Ascending aorta (tissue), 2 donors: ENCODE data around the gene APP. TPM values are rescaled to one million over a fixed set of nuclear protein-coding genes. Genes with fewer than 3 reads are reported as not detected.

Source experiments
- DNase-seq, 2 donors: peaks; one replicate each; pipeline ENCODE4 v3.0.0-alpha.2; 2019; ENCODE audit warnings: low spot score in 2 of 2
- H3K27ac ChIP-seq, 2 donors: fragments of 200-600 bp; sonication (generic); one replicate each; pipeline ENCODE4 v1.5.1; 2016 to 2017; ENCODE audit warnings: mild to moderate bottlenecking in 1 of 2
- H3K27me3 ChIP-seq: fragments of 200-600 bp; sonication (generic); one replicate; pipeline ENCODE4 v1.5.1; 2017
- H3K36me3 ChIP-seq, 2 donors: fragments of 200-600 bp; sonication (generic); one replicate each; pipeline ENCODE4 v1.5.1; 2016
- H3K4me1 ChIP-seq, 2 donors: fragments of 200-600 bp; sonication (generic); one replicate each; pipeline ENCODE4 v1.5.1; 2016 to 2017; ENCODE audit warnings: mild to moderate bottlenecking in 1 of 2
- H3K4me3 ChIP-seq, 2 donors: fragments of 200-600 bp; sonication (generic); one replicate each; pipeline ENCODE4 v1.5.1; 2016 to 2017; ENCODE audit warnings: mild to moderate bottlenecking in 1 of 2
- H3K9me3 ChIP-seq, 2 donors: fragments of 200-600 bp; sonication (generic); one replicate each; pipeline ENCODE4 v1.5.1; 2016
- intact Hi-C: fragments of 100-400 bp; cut with DNase I; formaldehyde crosslinking; loops from one replicate; pipeline ENCODE4 v1.15.1; 2023
- total RNA-seq: library from RNA; depleted of rRNA; stranded (reverse); fragments of >200 nt; gene quantifications from one replicate; pipeline ENCODE4 v1.1.0, GENCODE V29; 2016
- TF ChIP-seq, protein P1 (sequence below), 3 experiments: fragments of 200-600 bp in 2 of 3; fragments of 450-650 bp in 1 of 3; sonication (generic) in 2 of 3; IDR thresholded peaks; one replicate each; pipeline ENCODE4 v1.5.1; 2016 to 2019; ENCODE audit warnings: antibody characterized with exemption in 3 of 3, mild to moderate bottlenecking in 1 of 3, moderate library complexity in 1 of 3

The APP gene
- total RNA-seq, 1 donor from 2014 or later, result 350 TPM

DNA sequence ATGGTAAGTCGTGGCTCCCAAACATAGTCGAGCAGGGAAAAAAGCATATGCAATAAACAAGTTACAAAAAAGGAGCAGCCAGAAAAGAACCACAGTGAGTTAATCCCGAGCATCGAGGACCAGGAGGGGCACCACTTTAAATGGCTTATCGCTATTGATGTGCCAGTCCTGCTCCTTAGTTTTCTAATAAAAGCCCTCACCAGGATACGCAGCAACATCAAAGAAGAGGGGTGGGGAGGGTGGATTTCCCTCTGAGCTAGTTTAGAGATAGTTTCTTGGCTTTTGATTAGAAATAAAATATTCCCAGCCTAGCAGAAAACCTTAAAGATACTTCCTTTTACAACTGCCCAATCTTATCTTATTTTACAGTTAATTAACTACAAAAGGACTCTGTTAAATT lies 265.4 kb downstream of the APP start:
- intact Hi-C loops, result no loop called here

DNA sequence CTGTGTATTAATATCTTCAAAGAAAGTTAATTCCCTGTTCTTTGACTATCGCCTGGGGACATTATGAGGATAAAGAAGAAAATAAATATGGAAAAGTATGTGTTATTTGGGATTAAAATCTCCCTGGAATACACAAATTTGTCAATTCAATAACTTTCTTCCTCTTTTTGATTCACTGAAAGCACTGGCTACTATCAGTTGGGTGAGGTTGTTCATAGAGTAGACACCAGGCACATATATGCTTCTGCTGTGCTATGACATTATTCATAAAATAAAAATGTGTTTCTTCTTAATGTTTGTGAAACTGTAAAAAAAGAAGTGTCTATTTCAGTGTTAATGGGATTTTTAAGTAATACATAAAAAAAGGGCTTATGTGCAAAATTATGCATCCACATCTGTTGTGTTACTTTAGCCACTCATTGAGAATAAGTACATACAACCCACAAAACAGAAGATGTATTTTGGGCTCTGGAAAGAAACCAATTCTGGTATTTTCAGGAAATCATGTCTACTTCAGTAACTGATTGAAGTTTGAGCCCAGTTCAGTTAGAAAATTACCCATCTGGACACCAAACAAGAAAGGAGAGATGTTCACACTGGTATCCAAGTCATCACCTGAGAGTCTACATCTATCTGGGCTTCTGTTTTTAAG lies 266.4 kb downstream of the APP start:
- no peak overlapping the region for H3K4me3 ChIP-seq
- peak overlapping the region in 1 of 2 donors; percentile 14 for H3K27ac ChIP-seq
- peaks cover 0 to 8% of the 10 kb centered on the region in 2 donors for H3K4me1 ChIP-seq
- H3K9me3 ChIP-seq, result no peaks in the 10 kb centered on the region
- TF ChIP-seq, protein P1, sequence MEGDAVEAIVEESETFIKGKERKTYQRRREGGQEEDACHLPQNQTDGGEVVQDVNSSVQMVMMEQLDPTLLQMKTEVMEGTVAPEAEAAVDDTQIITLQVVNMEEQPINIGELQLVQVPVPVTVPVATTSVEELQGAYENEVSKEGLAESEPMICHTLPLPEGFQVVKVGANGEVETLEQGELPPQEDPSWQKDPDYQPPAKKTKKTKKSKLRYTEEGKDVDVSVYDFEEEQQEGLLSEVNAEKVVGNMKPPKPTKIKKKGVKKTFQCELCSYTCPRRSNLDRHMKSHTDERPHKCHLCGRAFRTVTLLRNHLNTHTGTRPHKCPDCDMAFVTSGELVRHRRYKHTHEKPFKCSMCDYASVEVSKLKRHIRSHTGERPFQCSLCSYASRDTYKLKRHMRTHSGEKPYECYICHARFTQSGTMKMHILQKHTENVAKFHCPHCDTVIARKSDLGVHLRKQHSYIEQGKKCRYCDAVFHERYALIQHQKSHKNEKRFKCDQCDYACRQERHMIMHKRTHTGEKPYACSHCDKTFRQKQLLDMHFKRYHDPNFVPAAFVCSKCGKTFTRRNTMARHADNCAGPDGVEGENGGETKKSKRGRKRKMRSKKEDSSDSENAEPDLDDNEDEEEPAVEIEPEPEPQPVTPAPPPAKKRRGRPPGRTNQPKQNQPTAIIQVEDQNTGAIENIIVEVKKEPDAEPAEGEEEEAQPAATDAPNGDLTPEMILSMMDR (IDR thresholded peaks at IDR 0.05), result no peak
- H3K27me3 ChIP-seq, result no peaks in the 10 kb centered on the region
- H3K36me3 ChIP-seq, result no peaks in the 10 kb centered on the region
- intact Hi-C loops, result no loop called here
- no peak for DNase-seq

More for the DNA sequence above, 265.4 kb downstream of the APP start:
- no peaks in the 10 kb centered on the region for H3K9me3 ChIP-seq
- peaks cover 0 to 8% of the 10 kb centered on the region in 2 donors for H3K4me1 ChIP-seq
- no peaks in the 10 kb centered on the region for H3K36me3 ChIP-seq
- TF ChIP-seq, protein P1 (IDR thresholded peaks at IDR 0.05), result no peak
- H3K27me3 ChIP-seq, result no peaks in the 10 kb centered on the region
- H3K4me3 ChIP-seq, result no peak overlapping the region
- no peak for DNase-seq
- H3K27ac ChIP-seq, result no peak overlapping the region

DNA sequence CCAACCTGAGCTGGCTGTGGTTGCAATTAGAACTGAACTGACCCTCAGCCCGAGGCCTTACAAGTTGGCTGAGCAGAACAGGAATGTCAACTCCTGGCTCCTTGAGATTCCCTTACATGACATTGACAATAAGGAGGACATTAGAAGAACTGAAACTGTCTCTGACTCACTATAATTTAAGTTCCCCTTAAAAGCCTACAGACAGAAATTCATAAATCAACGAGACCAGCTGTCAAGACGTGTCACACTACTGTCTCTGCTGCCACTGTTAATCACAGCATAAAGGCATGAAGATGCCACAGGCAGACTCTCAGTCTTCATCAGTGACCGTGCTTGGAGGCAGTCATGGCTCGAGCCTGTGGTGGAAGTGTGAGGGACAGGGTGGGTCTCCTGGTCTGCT lies 267.0 kb downstream of the APP start:
- Histone ChIP-seq H3K4me3 (no peak overlapping the region), H3K27me3 (no peaks in the 10 kb centered on the region), H3K9me3 (no peaks in the 10 kb centered on the region), H3K4me1 (peaks cover 0 to 8% of the 10 kb centered on the region in 2 donors), H3K36me3 (no peaks in the 10 kb centered on the region), H3K27ac (peak overlapping the region in 1 of 2 donors; percentile 14)
- no peak for DNase-seq
- TF ChIP-seq, protein P1 (IDR thresholded peaks at IDR 0.05), result no peak
- intact Hi-C loops, result no loop called here

DNA sequence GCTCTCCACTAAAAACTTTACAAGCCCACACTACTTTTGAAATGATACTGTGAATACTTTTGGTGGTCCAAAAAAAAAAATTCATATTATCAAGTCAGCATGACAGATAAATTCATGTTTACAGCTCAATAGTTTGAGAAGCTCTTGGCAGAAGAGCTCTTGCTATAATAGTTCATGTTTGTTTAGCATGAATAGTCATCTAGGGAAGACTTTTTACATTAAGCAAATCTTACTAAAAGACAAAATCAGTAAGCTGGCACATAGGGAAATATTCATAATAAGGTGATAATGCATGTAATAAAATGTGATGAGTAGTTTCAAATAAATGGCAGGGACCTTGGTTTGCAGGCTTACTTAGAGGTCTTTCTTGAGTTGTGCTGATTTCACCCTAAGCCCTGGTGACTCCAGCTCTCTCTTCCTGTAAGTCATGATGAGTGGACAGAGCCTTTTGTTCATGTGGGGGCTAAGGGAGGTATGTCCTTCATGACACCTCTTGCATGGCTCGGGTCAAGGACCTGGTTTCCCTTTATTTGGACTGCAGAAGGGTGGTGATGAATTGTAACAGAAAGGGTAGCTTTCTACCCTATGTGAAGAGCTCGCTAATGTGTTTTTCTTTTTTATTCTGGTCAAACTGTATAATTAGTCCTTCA lies 269.1 kb downstream of the APP start:
- Histone ChIP-seq H3K36me3 (no peaks in the 10 kb centered on the region), H3K27ac (no peak overlapping the region), H3K4me1 (no peaks in the 10 kb centered on the region), H3K4me3 (no peak overlapping the region), H3K9me3 (no peaks in the 10 kb centered on the region), H3K27me3 (no peaks in the 10 kb centered on the region)
- TF ChIP-seq, protein P1 (IDR thresholded peaks at IDR 0.05), result no peak
- intact Hi-C loops, result no loop called here
- DNase-seq, result no peak

DNA sequence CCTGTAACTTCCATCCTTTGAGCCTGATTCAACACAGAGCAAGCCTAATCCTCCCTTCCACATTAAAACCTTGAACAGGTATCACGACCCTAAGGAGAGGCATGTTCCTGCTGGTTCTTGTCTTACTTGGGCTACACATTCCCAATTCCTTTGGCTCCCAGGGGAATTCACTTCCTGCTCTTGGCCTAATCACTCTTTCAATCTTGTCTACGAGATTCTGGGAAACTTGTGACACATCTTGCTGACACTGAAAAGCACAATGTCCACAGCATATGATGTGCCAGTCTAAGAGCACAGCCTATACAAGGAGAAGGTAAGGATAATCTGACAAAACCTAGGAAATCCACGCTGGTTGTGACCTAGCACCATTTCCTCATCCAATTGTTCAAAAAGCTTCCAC lies 271.9 kb downstream of the APP start:
- Histone ChIP-seq H3K36me3 (peaks cover 5 to 6% of the 10 kb centered on the region in 2 donors), H3K9me3 (no peaks in the 10 kb centered on the region), H3K4me1 (no peaks in the 10 kb centered on the region), H3K4me3 (no peak overlapping the region), H3K27me3 (no peaks in the 10 kb centered on the region), H3K27ac (peak overlapping the region in 1 of 2 donors; percentile 5)
- intact Hi-C loops, result loop anchor here (5.0 kb wide), 1 partner anchor 79 kb away; no protein-coding TSS in a partner anchor
- DNase-seq, result no peak
- TF ChIP-seq, protein P1 (IDR thresholded peaks at IDR 0.05), result no peak
